Neural crest cell (in vitro differentiated cells): ENCODE measurements around the gene CYP27A1. TPM values are rescaled to one million over a fixed set of nuclear protein-coding genes. Genes with fewer than 3 reads are reported as not detected.

ENCODE experiments used
- DNase-seq: peaks from one replicate; pipeline ENCODE4 v3.0.0; 2021; ENCODE audit warnings: low read depth, mixed read lengths, low spot score
- H3K27ac Mint-ChIP-seq: one replicate; pipeline ENCODE4 v1.8.0; 2021; ENCODE audit warnings: mild to moderate bottlenecking, mixed read lengths; ENCODE audit not compliant: unreplicated experiment
- H3K27me3 Mint-ChIP-seq: 2 replicates; pipeline ENCODE4 v1.8.0; 2021; ENCODE audit warnings: low read depth, mild to moderate bottlenecking, mixed read lengths
- H3K36me3 Mint-ChIP-seq: 2 replicates; pipeline ENCODE4 v1.8.0; 2021; ENCODE audit warnings: low read depth, mild to moderate bottlenecking, mixed read lengths
- H3K4me1 Mint-ChIP-seq: 2 replicates; pipeline ENCODE4 v1.8.0; 2021; ENCODE audit warnings: mixed read lengths
- H3K4me3 Mint-ChIP-seq: one replicate; pipeline ENCODE4 v1.8.0; 2021; ENCODE audit warnings: mild to moderate bottlenecking, mixed read lengths
- H3K9me3 Mint-ChIP-seq: 2 replicates; pipeline ENCODE4 v1.8.0; 2021; ENCODE audit warnings: mixed read lengths
- CTCF ChIP-seq: fragments of 200-600 bp; sonication (generic); conservative IDR thresholded peaks from 2 replicates; pipeline ENCODE4 v1.5.0; 2021; ENCODE audit warnings: antibody characterized with exemption, mild to moderate bottlenecking
- microRNA-seq: library from miRNA; unstranded; fragments of <30 nt; microRNA quantifications from one replicate; pipeline ENCODE4, GENCODE V29; 2020
- total RNA-seq: library from RNA; stranded (reverse); gene quantifications from 2 replicates; pipeline ENCODE4 v1.2.1, GENCODE V29; 2021

The CYP27A1 gene
- total RNA-seq, 1 donor from 2014 or later = 3.2 TPM

DNA sequence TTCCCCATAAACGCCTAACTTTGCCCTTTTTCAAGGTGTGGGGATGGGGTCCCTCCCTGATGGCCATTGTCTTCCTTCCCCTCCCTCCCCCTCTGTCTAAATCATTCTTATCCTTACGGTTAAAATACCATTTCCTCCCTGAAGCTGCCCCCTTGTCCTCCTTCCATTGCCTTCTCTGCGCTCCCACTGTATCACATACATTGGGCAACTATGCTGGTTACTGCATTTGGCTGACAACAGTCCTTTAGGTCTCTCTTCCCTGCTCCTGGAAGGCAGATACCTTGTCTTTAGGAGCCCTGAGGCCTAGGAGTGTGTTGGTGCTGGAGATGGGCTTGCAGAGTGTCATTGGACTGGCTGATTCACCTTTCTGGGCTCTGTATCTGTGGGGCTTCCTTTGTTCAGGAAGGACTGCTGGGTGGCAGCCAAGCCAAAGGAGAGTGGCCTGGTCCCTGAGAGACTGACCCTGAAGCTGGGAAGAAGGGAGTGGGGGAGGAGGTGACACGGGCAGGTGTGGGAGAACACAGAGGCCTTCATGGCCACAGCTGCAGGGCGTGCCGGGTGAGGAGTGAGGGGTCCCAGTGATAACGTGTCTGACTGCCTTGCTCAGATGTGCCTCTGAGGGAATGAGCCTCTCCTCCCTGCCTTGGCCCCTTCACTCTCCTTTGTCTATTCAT, 79.8 kb downstream of the CYP27A1 start:
- TF ChIP-seq CTCF = no peak
- peaks cover 83% of the 10 kb centered on the region for H3K27me3 Mint-ChIP-seq
- peak overlapping the region; percentile 29 for H3K4me3 Mint-ChIP-seq
- no peaks in the 10 kb centered on the region for H3K36me3 Mint-ChIP-seq
- no peak overlapping the region for H3K27ac Mint-ChIP-seq
- peaks cover 10% of the 10 kb centered on the region for H3K4me1 Mint-ChIP-seq
- H3K9me3 Mint-ChIP-seq = no peaks in the 10 kb centered on the region
- DNase-seq = no peak

DNA sequence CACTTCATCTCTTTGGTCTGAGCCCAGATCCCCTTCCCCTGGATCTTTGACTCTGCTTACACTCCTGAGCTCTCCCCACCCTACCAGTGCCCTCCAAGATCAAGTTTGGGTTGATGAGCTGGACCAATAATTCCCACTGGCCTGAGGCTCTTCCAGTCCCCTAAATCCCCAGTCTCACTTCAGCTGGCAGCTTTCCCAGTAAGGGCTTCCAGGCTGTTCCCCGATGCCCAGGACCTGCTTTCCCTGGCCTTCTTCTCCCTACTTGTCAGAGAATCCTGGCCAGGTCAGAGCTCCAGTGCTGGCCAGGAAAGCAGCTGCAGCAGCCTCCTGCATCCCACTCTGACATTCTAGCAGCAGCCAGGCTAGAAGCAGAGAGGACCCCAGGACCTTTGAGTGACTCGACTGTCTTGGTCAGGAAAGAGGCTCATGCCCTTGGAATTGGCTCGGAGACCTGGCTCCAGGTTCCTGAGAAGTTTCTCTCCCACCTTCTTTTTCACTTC, 81.1 kb downstream of the CYP27A1 start:
- peaks cover 10% of the 10 kb centered on the region for H3K4me1 Mint-ChIP-seq
- H3K27ac Mint-ChIP-seq = no peak overlapping the region
- TF ChIP-seq CTCF = no peak
- H3K4me3 Mint-ChIP-seq = no peak overlapping the region
- no peaks in the 10 kb centered on the region for H3K9me3 Mint-ChIP-seq
- no peak for DNase-seq
- H3K36me3 Mint-ChIP-seq = no peaks in the 10 kb centered on the region
- peaks cover 83% of the 10 kb centered on the region for H3K27me3 Mint-ChIP-seq

Small RNA genes within 50 kb of the gene (microRNA-seq; reads per million reads assigned to microRNA genes)
- gene MIR9500 = not detected

Other genes starting within 250 kb of the CYP27A1 start
- gene USP37, start 213.8 kb upstream of the CYP27A1 start, total RNA-seq = 27.0 and 29.1 TPM in 2 replicates
- gene CNOT9, start 213.3 kb upstream of the CYP27A1 start, total RNA-seq = 89.2 and 93.5 TPM in 2 replicates
- 0.37 and 1.1 TPM in 2 replicates for gene PLCD4, start 174.2 kb upstream of the CYP27A1 start, total RNA-seq
- gene ZNF142, start 122.5 kb upstream of the CYP27A1 start, total RNA-seq = 50.0 and 58.2 TPM in 2 replicates
- gene BCS1L, start 122.5 kb upstream of the CYP27A1 start, total RNA-seq = 41.7 and 45.2 TPM in 2 replicates
- 35.6 and 39.2 TPM in 2 replicates for gene RNF25, start 110.1 kb upstream of the CYP27A1 start, total RNA-seq
- gene STK36, start 110.1 kb upstream of the CYP27A1 start, total RNA-seq = 77.0 and 78.7 TPM in 2 replicates
- 116 and 123 TPM in 2 replicates for gene TTLL4, start 71.3 kb upstream of the CYP27A1 start, total RNA-seq
- not detected in 2 replicates for gene PRKAG3, start 49.7 kb downstream of the CYP27A1 start, total RNA-seq
- not detected in 2 replicates for gene WNT6, start 77.7 kb downstream of the CYP27A1 start, total RNA-seq
- not detected in 2 replicates for gene WNT10A, start 98.7 kb downstream of the CYP27A1 start, total RNA-seq
- gene CDK5R2, start 177.5 kb downstream of the CYP27A1 start, total RNA-seq = 1.7 and 1.9 TPM in 2 replicates
- gene FEV, start 203.0 kb downstream of the CYP27A1 start, total RNA-seq = not detected in 2 replicates
- gene CRYBA2, start 211.3 kb downstream of the CYP27A1 start, total RNA-seq = not detected in 2 replicates